ENCODE measurements around the gene ZFP57.

The ZFP57 gene

GRCh38 chr6:29652198-29652584, 28.8 kb downstream of the ZFP57 start:
- TF ChIP-seq, protein P1, sequence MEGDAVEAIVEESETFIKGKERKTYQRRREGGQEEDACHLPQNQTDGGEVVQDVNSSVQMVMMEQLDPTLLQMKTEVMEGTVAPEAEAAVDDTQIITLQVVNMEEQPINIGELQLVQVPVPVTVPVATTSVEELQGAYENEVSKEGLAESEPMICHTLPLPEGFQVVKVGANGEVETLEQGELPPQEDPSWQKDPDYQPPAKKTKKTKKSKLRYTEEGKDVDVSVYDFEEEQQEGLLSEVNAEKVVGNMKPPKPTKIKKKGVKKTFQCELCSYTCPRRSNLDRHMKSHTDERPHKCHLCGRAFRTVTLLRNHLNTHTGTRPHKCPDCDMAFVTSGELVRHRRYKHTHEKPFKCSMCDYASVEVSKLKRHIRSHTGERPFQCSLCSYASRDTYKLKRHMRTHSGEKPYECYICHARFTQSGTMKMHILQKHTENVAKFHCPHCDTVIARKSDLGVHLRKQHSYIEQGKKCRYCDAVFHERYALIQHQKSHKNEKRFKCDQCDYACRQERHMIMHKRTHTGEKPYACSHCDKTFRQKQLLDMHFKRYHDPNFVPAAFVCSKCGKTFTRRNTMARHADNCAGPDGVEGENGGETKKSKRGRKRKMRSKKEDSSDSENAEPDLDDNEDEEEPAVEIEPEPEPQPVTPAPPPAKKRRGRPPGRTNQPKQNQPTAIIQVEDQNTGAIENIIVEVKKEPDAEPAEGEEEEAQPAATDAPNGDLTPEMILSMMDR (IDR thresholded peaks at IDR 0.05; ENCODE audit: low read depth, low read length), result no peak
- DNase-seq (ENCODE audit: extremely low read depth, low read depth), result no peak

DNA sequence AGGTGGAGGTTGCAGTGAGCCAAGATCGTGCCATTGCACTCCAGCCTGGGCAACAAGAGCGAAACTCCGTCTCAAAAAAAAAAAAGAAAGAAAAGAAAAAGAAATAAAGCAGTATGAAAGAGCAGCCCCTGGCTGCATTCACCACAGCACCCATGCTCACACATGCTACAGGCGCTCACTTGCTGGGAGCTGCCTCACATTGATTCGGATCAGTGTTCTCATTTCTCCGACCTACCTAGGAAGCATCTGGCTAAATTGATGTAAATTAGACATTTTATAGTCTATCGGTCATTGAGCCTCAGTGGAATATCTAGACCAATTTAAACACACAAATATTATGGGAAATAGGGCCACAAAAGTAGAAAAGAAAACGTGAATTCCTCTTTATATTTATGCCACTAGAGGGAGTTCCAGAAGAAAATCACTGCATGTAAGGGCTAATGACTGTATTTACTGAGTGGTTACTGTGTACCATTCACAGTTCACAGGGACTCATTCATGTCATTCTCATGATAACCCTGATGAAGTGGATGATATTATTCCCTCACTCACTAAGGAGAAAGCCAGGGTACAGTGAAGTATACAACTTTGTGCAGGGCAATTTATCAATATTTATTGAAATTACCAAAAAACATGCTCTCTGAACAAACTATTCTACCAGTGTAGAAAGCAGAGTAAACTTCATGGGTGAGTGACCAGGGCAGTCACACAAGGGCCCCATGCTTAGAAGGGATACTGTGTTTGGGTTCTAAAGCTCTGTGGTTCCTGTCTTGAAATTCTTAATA, 29.3 kb downstream of the ZFP57 start:
- DNase-seq (ENCODE audit: extremely low read depth, low read depth), result no peak
- TF ChIP-seq, protein P1 (IDR thresholded peaks at IDR 0.05; ENCODE audit: low read depth, low read length), result peak; percentile 54

DNA sequence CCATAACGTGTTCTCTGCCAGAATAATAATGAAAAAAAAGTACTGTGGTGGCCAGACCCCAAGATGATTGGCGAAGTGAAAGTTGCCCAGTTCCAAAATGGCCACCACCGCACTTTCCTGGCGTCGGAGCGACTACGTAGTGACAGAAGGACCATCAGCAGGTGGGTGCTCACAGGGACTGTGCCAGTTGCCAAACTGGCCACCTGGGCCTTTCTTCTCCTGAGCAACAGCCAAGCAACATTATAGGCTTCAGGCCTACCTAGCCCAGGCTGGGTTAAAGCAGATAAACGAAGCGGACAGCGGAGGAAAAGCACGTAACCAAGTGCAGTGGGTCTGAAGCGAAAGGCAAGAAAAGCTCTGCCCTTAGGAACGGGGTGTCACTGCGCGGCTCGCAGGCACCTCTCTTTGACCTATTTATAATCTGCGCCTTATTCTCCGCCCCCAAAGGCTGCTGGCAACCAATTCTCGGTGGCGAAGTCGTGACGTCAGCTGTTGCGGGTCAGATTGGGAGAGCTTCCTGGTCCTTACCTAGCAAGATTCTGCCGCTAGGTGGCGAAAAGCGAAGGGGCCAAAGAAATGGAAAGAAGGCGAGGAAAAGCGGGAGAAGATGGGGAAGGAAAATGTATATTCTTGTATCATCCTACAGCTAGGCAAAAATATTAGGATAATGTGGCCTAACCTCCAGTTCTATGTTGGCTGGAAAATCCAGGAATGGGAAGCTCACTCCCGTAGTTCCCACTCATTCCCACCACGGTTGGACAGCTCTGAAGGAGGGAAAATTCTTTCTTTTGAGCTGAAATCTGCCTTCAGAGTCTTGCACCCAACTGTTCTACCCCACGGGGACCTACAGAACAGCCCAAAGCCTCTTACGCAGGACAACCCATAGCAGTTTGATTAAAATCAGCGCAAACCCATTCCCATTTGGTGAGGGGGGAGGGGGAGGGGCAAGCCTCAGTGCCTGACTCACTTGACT, 31.0 kb downstream of the ZFP57 start:
- peak; percentile 83 for DNase-seq (ENCODE audit: extremely low read depth, low read depth)
- TF ChIP-seq, protein P1 (IDR thresholded peaks at IDR 0.05; ENCODE audit: low read depth, low read length), result peak; percentile 97

DNA sequence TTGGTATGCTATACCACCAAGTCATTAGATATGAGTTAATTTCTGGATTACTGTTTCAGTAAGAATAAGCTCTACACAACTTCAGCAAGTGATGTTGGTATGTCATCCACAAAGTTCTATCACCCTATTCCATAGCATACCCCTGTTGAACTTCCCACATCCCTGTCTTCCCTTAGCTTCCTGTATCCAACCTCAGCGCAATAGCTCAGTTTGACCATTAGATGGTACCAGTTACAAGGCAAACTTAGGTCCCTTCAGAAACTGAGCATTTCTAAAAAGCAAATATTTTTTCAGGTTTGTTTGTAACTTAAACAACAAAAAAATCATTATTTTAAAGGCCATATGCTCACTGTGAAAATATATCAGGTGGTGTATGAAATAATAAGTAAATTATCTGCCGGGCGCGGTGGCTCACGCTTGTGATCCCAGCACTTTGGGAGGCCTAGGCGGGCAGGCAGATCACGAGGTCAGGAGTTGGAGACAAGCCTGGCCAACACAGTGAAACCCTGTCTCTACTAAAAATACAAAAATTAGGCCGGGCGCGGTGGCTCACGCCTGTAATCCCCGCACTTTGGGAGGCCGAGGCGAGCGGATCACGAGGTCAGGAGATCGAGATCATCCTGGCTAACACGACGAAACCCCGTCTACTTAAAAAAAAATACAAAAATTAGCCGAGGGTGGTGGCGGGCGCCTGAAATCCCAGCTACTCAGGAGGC, 32.9 kb downstream of the ZFP57 start:
- no peak for DNase-seq (ENCODE audit: extremely low read depth, low read depth)
- TF ChIP-seq, protein P1 (IDR thresholded peaks at IDR 0.05; ENCODE audit: low read depth, low read length), result peak; percentile 69

DNA sequence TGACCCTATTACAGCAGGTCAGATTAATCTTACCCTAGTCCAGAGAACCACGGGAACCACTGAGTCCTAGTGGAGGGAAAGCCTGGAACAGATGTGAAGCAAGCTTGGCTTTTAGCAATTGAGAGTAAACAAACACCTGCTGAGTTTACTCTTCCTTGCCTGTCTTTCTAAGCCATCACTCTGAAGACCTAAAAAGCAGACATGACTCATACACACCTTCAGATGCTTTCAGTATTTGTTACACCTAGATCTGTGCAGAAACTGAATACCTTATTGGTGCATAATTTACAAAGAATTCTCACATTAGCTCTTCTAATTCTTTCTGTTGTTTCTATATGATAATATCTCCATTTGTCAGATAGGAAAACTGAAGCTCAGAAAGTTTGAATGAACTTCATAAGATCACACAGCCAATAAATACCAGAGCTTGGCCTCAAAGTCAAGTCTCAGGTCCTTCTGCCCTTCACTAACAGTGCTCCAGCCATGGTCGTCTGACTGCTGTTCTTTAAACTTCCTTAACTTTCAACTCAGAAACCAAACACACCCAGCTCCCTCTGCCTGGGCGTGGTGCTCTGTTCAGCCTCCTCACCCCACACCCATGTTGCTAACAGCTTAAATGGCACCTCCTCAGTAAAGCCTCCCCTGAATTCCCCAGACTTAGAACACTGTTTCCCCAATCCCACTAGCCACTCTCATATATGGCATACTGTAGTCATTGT, 39.4 kb downstream of the ZFP57 start:
- no peak for DNase-seq (ENCODE audit: extremely low read depth, low read depth)
- TF ChIP-seq, protein P1 (IDR thresholded peaks at IDR 0.05; ENCODE audit: low read depth, low read length), result no peak

DNA sequence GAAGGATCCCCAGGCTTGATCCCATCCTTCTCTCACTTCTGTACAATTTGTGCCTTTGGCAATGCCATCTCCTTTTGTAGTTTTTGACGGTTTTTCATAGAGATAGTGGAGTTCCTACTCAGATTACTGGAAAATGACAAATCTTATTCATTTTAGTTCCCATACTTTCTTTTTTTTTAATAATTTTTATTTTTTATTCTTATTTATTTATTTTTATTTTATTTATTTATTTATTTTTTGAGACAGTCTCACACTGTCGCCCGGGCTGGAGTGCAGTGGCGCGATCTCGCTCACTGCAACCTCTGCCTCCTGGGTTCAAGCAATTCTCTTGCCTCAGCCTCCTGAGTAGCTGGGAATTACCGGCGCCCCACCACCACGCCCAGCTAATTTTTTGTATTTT, 43.7 kb downstream of the ZFP57 start:
- TF ChIP-seq, protein P1 (IDR thresholded peaks at IDR 0.05; ENCODE audit: low read depth, low read length), result no peak
- no peak for DNase-seq (ENCODE audit: extremely low read depth, low read depth)

All from AG09319 (cell line).